ENCODE results near the gene DMC1. TPM values are rescaled to one million over a fixed set of nuclear protein-coding genes. Genes with fewer than 3 reads are reported as not detected.
A peak's percentile ranks its signal among the peaks of the same experiment; 100 is the strongest.

Gene DMC1
- total RNA-seq, 1 experiment from 2014 or later, result 0.89 TPM

- H3K27me3 ChIP-seq (ENCODE audit: insufficient read depth, low read length), result no peaks in the 10 kb centered on the region
- H3K4me2 ChIP-seq (ENCODE audit: low read length), result no peak overlapping the region
- ATAC-seq, result no peak
- no peak overlapping the region for H2AFZ ChIP-seq (ENCODE audit: low read depth, low read length, poor library complexity, severe bottlenecking)
- ChIA-PET RAD21 (ENCODE audit: low non-redundant PET in 1 of 2, low total read pairs in 2 of 2, uncharacterized antibody in 2 of 2, unreplicated experiment in 2 of 2) (no interaction called here), POLR2A (no interaction called here), CTCF (no interaction called here)
- BruUV-seq (replicated peaks), result no TSS peak
- no peaks in the 10 kb centered on the region for H3K9me3 ChIP-seq (ENCODE audit: control insufficient read depth in 1 of 2, insufficient read depth in 1 of 2, low read depth in 1 of 2, low read length in 2 of 2)
- intact Hi-C loops (cut with micrococcal nuclease), result no loop called here
- no peaks in the 10 kb centered on the region; a peak in 1 of 4 replicates for H3K4me1 ChIP-seq (ENCODE audit: control insufficient read depth in 1 of 2, insufficient read depth in 2 of 2, low read length in 2 of 2)
- H3K9me2 ChIP-seq (ENCODE audit: insufficient read depth), result no peaks in the 10 kb centered on the region
- peak overlapping the region; percentile 38; the same call in 1 of the 2 replicates for H3K27ac ChIP-seq (ENCODE audit: low read depth, low read length)
- TF ChIP-seq CEBPB (IDR thresholded peaks at IDR 0.05; ENCODE audit: low read depth), result no peak
- TF ChIP-seq YY1 (IDR thresholded peaks at IDR 0.05; ENCODE audit: extremely low read depth, insufficient replicate concordance, low read depth, low read length), result no peak
- peak; percentile 6; the same call in 1 of the 2 replicates for TF ChIP-seq POLR2AphosphoS5 (IDR thresholded peaks at IDR 0.05; ENCODE audit: low read depth, low read length)
- TF ChIP-seq, protein P1, sequence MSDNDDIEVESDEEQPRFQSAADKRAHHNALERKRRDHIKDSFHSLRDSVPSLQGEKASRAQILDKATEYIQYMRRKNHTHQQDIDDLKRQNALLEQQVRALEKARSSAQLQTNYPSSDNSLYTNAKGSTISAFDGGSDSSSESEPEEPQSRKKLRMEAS (IDR thresholded peaks at IDR 0.05), result no peak
- TF ChIP-seq RAD21 (IDR thresholded peaks at IDR 0.05; ENCODE audit: low read depth), result no peak
- peaks cover 87% of the 10 kb centered on the region in 2 experiments for H3K36me3 ChIP-seq (ENCODE audit: control insufficient read depth in 1 of 2, insufficient read depth in 2 of 2, low read length in 2 of 2)
- H3K9ac ChIP-seq (ENCODE audit: low read length), result no peak overlapping the region
- peaks cover 73% of the 10 kb centered on the region for H3K79me2 ChIP-seq (ENCODE audit: insufficient read depth, low read length)
- H3K4me3 ChIP-seq (replicated peaks in 1 of 2; ENCODE audit: low read depth in 1 of 2, low read length in 2 of 2), result no peak overlapping the region
- no peak for DNase-seq (ENCODE audit: low read depth, low spot score)
- H4K20me1 ChIP-seq (ENCODE audit: insufficient read depth), result peaks cover 26% of the 10 kb centered on the region; the same call in 1 of the 2 replicates
Measured at GRCh38 chr22:38490475-38490874, 79.5 kb downstream of the DMC1 start.

DNA sequence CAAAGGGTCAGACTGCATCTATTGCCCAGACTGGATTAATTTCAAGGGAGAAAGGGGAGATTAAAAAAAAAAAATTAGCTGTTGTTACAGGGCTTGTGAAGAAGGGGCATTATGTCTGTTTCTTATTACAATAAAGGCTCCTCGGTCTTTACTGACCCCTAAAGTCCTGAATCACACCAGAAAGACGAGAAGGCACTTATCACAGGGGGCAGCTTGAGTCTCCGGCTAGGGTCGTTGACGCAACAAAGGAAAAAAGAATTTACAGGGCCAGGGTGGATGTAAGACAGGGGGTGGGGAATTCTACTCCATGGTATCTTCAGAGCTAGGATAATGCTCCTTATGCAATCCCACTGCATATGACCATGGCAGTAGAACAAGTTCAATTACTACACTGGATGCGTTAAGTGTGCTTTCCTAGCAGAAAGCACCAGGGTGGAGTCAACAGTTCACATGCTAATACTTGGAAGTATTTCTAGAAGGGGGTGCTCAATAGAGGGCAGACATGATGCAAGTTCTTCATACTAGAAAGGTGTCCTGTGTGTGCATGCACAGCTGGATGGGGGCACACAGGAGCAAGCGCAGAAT, 80.3 kb downstream of the DMC1 start:
- Histone ChIP-seq H3K79me2 (ENCODE audit: insufficient read depth, low read length) (peaks cover 67% of the 10 kb centered on the region), H3K9me2 (ENCODE audit: insufficient read depth) (no peaks in the 10 kb centered on the region), H3K4me1 (ENCODE audit: control insufficient read depth in 1 of 2, insufficient read depth in 2 of 2, low read length in 2 of 2) (no peaks in the 10 kb centered on the region; a peak in 1 of 4 replicates), H4K20me1 (ENCODE audit: insufficient read depth) (peaks cover 26% of the 10 kb centered on the region; the same call in 1 of the 2 replicates), H3K9me3 (ENCODE audit: control insufficient read depth in 1 of 2, insufficient read depth in 1 of 2, low read depth in 1 of 2, low read length in 2 of 2) (no peaks in the 10 kb centered on the region), H3K27me3 (ENCODE audit: insufficient read depth, low read length) (no peaks in the 10 kb centered on the region), H3K9ac (ENCODE audit: low read length) (no peak overlapping the region), H3K4me2 (ENCODE audit: low read length) (no peak overlapping the region), H3K4me3 (replicated peaks in 1 of 2; ENCODE audit: low read depth in 1 of 2, low read length in 2 of 2) (no peak overlapping the region), H3K27ac (ENCODE audit: low read depth, low read length) (0 out of 2 replicates have a peak overlapping the region, but pooled peaks have one; percentile 38), H3K36me3 (ENCODE audit: control insufficient read depth in 1 of 2, insufficient read depth in 2 of 2, low read length in 2 of 2) (peaks cover 86 to 90% of the 10 kb centered on the region in 2 experiments), H2AFZ (ENCODE audit: low read depth, low read length, poor library complexity, severe bottlenecking) (no peak overlapping the region)
- TF ChIP-seq EZH2phosphoT487 (IDR thresholded peaks at IDR 0.05; ENCODE audit: borderline replicate concordance) (no peak), POLR2AphosphoS5 (IDR thresholded peaks at IDR 0.05; ENCODE audit: low read depth, low read length) (0 out of 2 replicates have a peak, but pooled peaks have one; percentile 29), CEBPB (IDR thresholded peaks at IDR 0.05; ENCODE audit: low read depth) (no peak)
- intact Hi-C loops (cut with micrococcal nuclease), result no loop called here
- ChIA-PET RAD21 (ENCODE audit: low non-redundant PET in 1 of 2, low total read pairs in 2 of 2, uncharacterized antibody in 2 of 2, unreplicated experiment in 2 of 2) (no interaction called here), CTCF (no interaction called here), POLR2A (no interaction called here)
- ATAC-seq, result no peak
- BruUV-seq (replicated peaks), result no TSS peak
- no peak for DNase-seq (ENCODE audit: low read depth, low spot score)

Measured in HCT116 (cell line).